Measurements from ENCODE around the gene CCDC169.

CCDC169 gene

DNA sequence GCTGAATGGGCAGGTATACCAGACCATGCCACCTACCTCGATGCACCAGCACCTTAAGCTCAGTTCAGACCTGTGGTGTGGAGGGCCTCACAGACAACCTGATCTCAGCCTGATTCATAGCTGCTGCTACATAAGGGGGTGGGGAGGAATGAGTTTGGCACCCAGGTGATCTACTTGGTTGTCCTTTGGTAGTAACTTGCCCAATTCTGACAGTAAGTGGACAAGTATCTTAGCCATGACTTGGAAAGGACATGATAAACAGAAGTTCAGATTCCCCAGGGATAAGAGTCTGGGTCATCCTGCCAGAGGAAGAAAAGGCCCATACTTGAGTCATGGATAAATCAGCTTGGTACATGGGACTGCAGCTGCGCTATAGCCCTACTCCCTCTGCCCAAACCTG is 54.9 kb downstream of the CCDC169 start:
- no peak for DNase-seq

- no peak for DNase-seq
These were observed 66.4 kb downstream of the CCDC169 start for GRCh38 chr13:36231236-36231635.

DNA sequence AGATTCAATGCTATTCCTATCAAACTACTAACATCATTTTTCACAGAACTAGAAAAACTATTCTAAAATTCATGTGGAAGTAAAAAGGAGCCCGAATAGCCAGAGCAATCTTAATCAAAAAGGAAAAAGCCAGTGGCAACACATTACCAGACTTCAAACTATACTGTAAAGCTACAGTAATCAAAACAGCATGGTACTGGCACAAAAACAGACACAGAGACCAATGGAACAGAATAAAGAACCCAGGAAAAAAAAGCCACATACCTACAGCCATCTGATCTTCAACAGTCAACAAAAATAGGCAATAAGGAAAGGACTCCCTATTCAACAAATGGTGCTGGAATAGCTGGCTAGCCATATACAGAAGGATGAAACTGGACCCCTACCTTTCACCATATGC is 72.9 kb downstream of the CCDC169 start:
- DNase-seq, result no peak

GRCh38 chr13:36219883-36220282 is 77.7 kb downstream of the CCDC169 start:
- DNase-seq, result no peak

- no peak for DNase-seq
These were observed 80.2 kb downstream of the CCDC169 start for GRCh38 chr13:36217456-36217855.

GRCh38 chr13:36214163-36214921 is 83.3 kb downstream of the CCDC169 start, which contains the start of gene SOHLH2:
TSS of gene SOHLH2 (minus strand) at chr13:36214556. CDS start at chr13:36214526, 30 bp downstream.
- no peak for DNase-seq

GRCh38 chr13:36212789-36213188 is 84.8 kb downstream of the CCDC169 start:
- no peak for DNase-seq

GRCh38 chr13:36211567-36211966 is 86.0 kb downstream of the CCDC169 start:
- DNase-seq, result no peak

DNA sequence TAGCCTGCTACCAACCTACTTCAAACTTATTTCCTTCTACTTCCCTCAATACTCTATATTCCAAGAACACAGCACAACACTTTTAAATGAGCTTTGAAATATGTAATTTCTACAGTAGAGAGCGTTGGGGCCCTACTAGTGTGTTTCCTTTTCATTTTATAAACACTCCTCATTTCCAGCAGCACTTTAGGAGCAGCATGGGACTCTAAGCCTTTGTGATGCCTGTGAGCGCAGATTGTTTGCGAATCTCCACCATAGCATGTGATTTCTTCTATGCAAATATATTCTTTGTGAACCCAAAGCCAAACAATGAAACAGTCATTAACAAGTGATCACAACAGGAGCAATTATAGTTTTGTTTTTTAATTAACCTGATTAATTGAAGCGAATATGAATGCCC is 86.9 kb downstream of the CCDC169 start:
- DNase-seq, result no peak

- no peak for DNase-seq
These were observed 89.9 kb downstream of the CCDC169 start for GRCh38 chr13:36207672-36208071.

DNA sequence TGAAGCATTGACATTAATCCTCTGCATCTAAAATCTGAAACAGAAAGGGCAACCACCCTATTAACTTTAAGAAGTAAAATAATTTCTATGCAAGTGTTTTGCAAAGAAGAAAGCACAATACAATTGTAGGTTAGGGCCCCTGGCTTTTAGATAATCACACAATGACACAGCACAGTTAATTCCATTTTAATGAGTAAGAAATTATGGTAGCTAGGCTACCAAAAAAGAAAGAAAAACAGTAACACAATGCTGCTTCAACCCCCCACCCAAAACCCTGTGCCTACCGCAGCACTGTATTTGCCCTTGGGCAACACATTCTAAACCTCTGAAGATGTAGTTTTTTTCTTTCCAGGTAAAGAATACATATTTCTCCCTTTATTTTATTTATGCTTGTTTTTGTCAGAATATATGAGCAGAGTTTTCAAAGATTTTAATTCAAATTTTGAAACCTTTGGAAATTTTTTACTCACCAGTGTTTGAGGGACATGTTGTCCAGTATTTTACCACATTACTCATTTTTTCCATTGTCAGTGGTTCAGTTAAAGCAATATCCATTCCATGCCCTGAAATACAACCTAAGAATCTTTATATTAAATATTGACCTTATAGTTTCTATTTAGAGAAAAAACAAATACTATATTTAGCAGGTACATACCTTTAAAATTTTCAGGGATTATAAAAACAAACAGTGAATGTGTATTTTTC is 104.3 kb downstream of the CCDC169 start:
- DNase-seq, result no peak

DNA sequence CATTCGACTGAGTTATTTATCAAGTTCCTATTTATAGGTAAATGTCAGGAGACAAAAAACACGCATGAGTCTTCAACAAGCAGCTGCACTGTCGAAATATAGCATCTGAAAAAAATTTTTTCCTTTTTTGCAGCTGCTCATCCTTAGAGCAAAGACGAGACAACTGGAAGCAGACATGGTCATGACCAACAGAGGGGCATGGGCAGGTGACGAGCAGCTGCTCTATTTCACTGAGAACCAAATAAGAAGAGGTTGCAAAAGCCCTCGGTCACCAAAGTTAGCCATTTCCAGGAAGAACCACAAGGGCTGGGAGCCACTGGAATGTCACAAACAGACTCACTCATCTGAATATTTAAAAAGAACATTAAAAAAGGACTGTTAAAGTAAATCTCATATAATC is 105.4 kb downstream of the CCDC169 start:
- DNase-seq, result peak; percentile 66

GRCh38 chr13:36190771-36191170 is 106.8 kb downstream of the CCDC169 start:
- no peak for DNase-seq

GRCh38 chr13:36188441-36188840 is 109.2 kb downstream of the CCDC169 start:
- no peak for DNase-seq

GRCh38 chr13:36183901-36184300 is 113.7 kb downstream of the CCDC169 start:
- DNase-seq, result no peak

Data from right hindlimb (tissue), 1 donor.